DND-41 (cell line): ENCODE data around the gene HOXA2.

Experiments
- EZH2 ChIP-seq: IDR thresholded peaks from 3 replicates; pipeline ENCODE4 v1.6.1; 2012; ENCODE audit warnings: borderline replicate concordance, low read depth, mild to moderate bottlenecking, moderate library complexity, low read length, inconsistent platforms; ENCODE audit not compliant: severe bottlenecking
- TF ChIP-seq, protein P1 (sequence below): IDR thresholded peaks from 2 replicates; pipeline ENCODE4 v1.5.1; 2012; ENCODE audit warnings: borderline replicate concordance, low read length, moderate library complexity, mild to moderate bottlenecking; ENCODE audit not compliant: poor library complexity, severe bottlenecking; ENCODE audit errors: extremely low read depth

GRCh38 chr7:27131390-27131819 is 28.9 kb upstream of the HOXA2 start:
- TF ChIP-seq, protein P1, sequence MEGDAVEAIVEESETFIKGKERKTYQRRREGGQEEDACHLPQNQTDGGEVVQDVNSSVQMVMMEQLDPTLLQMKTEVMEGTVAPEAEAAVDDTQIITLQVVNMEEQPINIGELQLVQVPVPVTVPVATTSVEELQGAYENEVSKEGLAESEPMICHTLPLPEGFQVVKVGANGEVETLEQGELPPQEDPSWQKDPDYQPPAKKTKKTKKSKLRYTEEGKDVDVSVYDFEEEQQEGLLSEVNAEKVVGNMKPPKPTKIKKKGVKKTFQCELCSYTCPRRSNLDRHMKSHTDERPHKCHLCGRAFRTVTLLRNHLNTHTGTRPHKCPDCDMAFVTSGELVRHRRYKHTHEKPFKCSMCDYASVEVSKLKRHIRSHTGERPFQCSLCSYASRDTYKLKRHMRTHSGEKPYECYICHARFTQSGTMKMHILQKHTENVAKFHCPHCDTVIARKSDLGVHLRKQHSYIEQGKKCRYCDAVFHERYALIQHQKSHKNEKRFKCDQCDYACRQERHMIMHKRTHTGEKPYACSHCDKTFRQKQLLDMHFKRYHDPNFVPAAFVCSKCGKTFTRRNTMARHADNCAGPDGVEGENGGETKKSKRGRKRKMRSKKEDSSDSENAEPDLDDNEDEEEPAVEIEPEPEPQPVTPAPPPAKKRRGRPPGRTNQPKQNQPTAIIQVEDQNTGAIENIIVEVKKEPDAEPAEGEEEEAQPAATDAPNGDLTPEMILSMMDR = no peak
- no peak for TF ChIP-seq EZH2
